Esophagus squamous epithelium (tissue), 5 donors: ENCODE measurements around the gene HBD. TPM values are rescaled to one million over a fixed set of nuclear protein-coding genes. Genes with fewer than 3 reads are reported as not detected.

Experiments used
- DNase-seq: peaks from one replicate; lab custom pipeline; 2025; lab: John Stamatoyannopoulos, UW
- H3K27ac ChIP-seq, 4 donors: fragments of 200-600 bp; sonication (generic); one replicate each; pipeline ENCODE4 v1.5.1; 2016 to 2019; ENCODE audit warnings: mild to moderate bottlenecking in 1 of 4
- H3K27me3 ChIP-seq, 4 donors: fragments of 200-600 bp; sonication (generic); 1 replicate in 3 of 4; 2 replicates in 1 of 4; pipeline versions ENCODE4 v1.5.1 to v1.6.0; 2017 to 2021; ENCODE audit warnings: antibody characterized with exemption in 1 of 4
- H3K36me3 ChIP-seq, 3 donors: fragments of 200-600 bp; sonication (generic); one replicate each; pipeline ENCODE4 v1.5.1; 2016 to 2019
- H3K4me1 ChIP-seq, 3 donors: fragments of 200-600 bp; sonication (generic); one replicate each; pipeline ENCODE4 v1.5.1; 2017 to 2019
- H3K4me3 ChIP-seq, 4 donors: fragments of 200-600 bp; sonication (generic); 1 replicate in 3 of 4; 2 replicates in 1 of 4; pipeline ENCODE4 v1.5.1; 2016 to 2019; ENCODE audit warnings: mild to moderate bottlenecking in 2 of 4, moderate library complexity in 1 of 4
- H3K9me3 ChIP-seq, 3 donors: fragments of 200-600 bp; sonication (generic); one replicate each; pipeline ENCODE4 v1.5.1; 2016 to 2019
- CTCF ChIP-seq, 6 experiments: fragments of 450-650 bp in 4 of 6; fragments of 200-600 bp in 2 of 6; sonication (generic) in 2 of 6; IDR thresholded peaks; one replicate each; pipeline ENCODE4 v1.5.1; 2016 to 2019; ENCODE audit warnings: antibody characterized with exemption in 6 of 6, mild to moderate bottlenecking in 4 of 6, moderate library complexity in 4 of 6
- POLR2A ChIP-seq, 4 donors: fragments of 450-650 bp; IDR thresholded peaks; one replicate each; pipeline ENCODE4 v1.6.1; 2017; ENCODE audit warnings: antibody characterized with exemption in 4 of 4, mild to moderate bottlenecking in 4 of 4, moderate library complexity in 3 of 4
- WGBS, 2 donors: methylation state at CpG; one replicate each; pipeline ENCODE4 v1.1.5; 2018; 5-methylcytosine and 5-hydroxymethylcytosine counted together
- intact Hi-C: fragments of 100-400 bp; cut with DNase I; formaldehyde crosslinking; loops from one replicate; pipeline ENCODE4 v1.15.0; 2022
- total RNA-seq, 4 donors: library from RNA; depleted of rRNA; stranded (reverse); fragments of >200 nt; gene quantifications; one replicate each; pipeline ENCODE4 v1.1.0, GENCODE V29; 2016
- donor health status: DM: yes; HTN: yes; CAD: no.

HBD gene
- total RNA-seq, 4 donors from 2014 or later, result not detected

- no peak overlapping the region for H3K27ac ChIP-seq
- no peak for DNase-seq
- intact Hi-C loops, result no loop called here
- H3K4me1 ChIP-seq, result no peaks in the 10 kb centered on the region
- H3K9me3 ChIP-seq, result no peaks in the 10 kb centered on the region
- no peaks in the 10 kb centered on the region for H3K27me3 ChIP-seq
- TF ChIP-seq POLR2A (IDR thresholded peaks at IDR 0.05), result no peak
- no peak for TF ChIP-seq CTCF (IDR thresholded peaks at IDR 0.05)
- H3K36me3 ChIP-seq, result no peaks in the 10 kb centered on the region
- H3K4me3 ChIP-seq, result no peak overlapping the region
- WGBS, 2 donors, result 67 to 81% methylated on average over 1 of the region's 1 CpG
Observed at GRCh38 chr11:5229356-5229755, 4.9 kb downstream of the HBD start.

- Histone ChIP-seq H3K4me3 (no peak overlapping the region), H3K36me3 (no peaks in the 10 kb centered on the region), H3K9me3 (no peaks in the 10 kb centered on the region), H3K27me3 (no peaks in the 10 kb centered on the region), H3K27ac (no peak overlapping the region), H3K4me1 (no peaks in the 10 kb centered on the region)
- WGBS, 2 donors, result 55 to 58% methylated on average over 5 of the region's 5 CpGs
- no peak for DNase-seq
- intact Hi-C loops, result no loop called here
- TF ChIP-seq CTCF (IDR thresholded peaks at IDR 0.05), result no peak
Observed at GRCh38 chr11:5228124-5228523, 6.2 kb downstream of the HBD start.

GRCh38 chr11:5227681-5228080 is 6.6 kb downstream of the HBD start:
- no peaks in the 10 kb centered on the region for H3K36me3 ChIP-seq
- no peaks in the 10 kb centered on the region for H3K9me3 ChIP-seq
- no peak overlapping the region for H3K4me3 ChIP-seq
- H3K27me3 ChIP-seq, result no peaks in the 10 kb centered on the region
- H3K4me1 ChIP-seq, result no peaks in the 10 kb centered on the region
- 26% methylated on average over 1 of the region's 1 CpG for WGBS, 2 donors
- DNase-seq, result no peak
- intact Hi-C loops, result no loop called here
- no peak for TF ChIP-seq POLR2A (IDR thresholded peaks at IDR 0.05)
- H3K27ac ChIP-seq, result no peak overlapping the region

- Histone ChIP-seq H3K27me3 (no peaks in the 10 kb centered on the region), H3K27ac (no peak within 1 kb of the TSS), H3K9me3 (no peaks in the 10 kb centered on the region), H3K4me1 (no peaks in the 10 kb centered on the region), H3K4me3 (no peak within 1 kb of the TSS), H3K36me3 (no peaks in the 10 kb centered on the region)
- no peak for TF ChIP-seq POLR2A (IDR thresholded peaks at IDR 0.05)
- no peak for TF ChIP-seq CTCF (IDR thresholded peaks at IDR 0.05)
- no peak for DNase-seq
- intact Hi-C loops, result no loop called here
- WGBS, 2 donors, result 75 to 87% methylated on average over 3 of the region's 3 CpGs
Observed at GRCh38 chr11:5226732-5227310, 7.5 kb downstream of the HBD start, which contains the start of gene HBB. HBB (minus strand) TSS chr11:5227071; CDS start chr11:5227021, 50 bp downstream.

GRCh38 chr11:5225480-5225871 is 8.8 kb downstream of the HBD start:
- WGBS, 2 donors, result 41 to 48% methylated on average over 2 of the region's 2 CpGs

More at GRCh38 chr11:5225480-5225871, 8.8 kb downstream of the HBD start:
- no peak for TF ChIP-seq CTCF (IDR thresholded peaks at IDR 0.05)
- TF ChIP-seq POLR2A (IDR thresholded peaks at IDR 0.05), result no peak
- H3K27ac ChIP-seq, result no peak overlapping the region
- H3K27me3 ChIP-seq, result no peaks in the 10 kb centered on the region
- intact Hi-C loops, result no loop called here
- no peaks in the 10 kb centered on the region for H3K9me3 ChIP-seq
- no peaks in the 10 kb centered on the region for H3K36me3 ChIP-seq
- no peaks in the 10 kb centered on the region for H3K4me1 ChIP-seq
- DNase-seq, result no peak
- no peak overlapping the region for H3K4me3 ChIP-seq
